Sigmoid colon (tissue), 4 donors: ENCODE measurements around the gene HOOK2.

ENCODE experiments used
- CTCF ChIP-seq, 4 experiments: fragments of 450-650 bp in 3 of 4; fragments of 200-600 bp in 1 of 4; IDR thresholded peaks; one replicate each; pipeline ENCODE4 v1.5.1; 2016 to 2019; ENCODE audit warnings: antibody characterized with exemption in 4 of 4, mild to moderate bottlenecking in 3 of 4, moderate library complexity in 2 of 4
- EP300 ChIP-seq, 4 donors: sonication (generic); formaldehyde crosslinking; IDR thresholded peaks; one replicate each; pipeline ENCODE4 v1.6.1; 2017; ENCODE audit warnings: antibody characterized with exemption in 4 of 4
- POLR2A ChIP-seq, 2 donors: fragments of 450-650 bp; IDR thresholded peaks; one replicate each; pipeline ENCODE4 v1.6.1; 2016; ENCODE audit warnings: antibody characterized with exemption in 2 of 2, mild to moderate bottlenecking in 2 of 2, moderate library complexity in 2 of 2
- POLR2AphosphoS5 ChIP-seq, 4 donors: sonication (generic); formaldehyde crosslinking; IDR thresholded peaks; one replicate each; pipeline ENCODE4 v1.6.1; 2017; ENCODE audit warnings: antibody characterized with exemption in 4 of 4

GRCh38 chr19:12715929-12716328 lies 59.4 kb downstream of the HOOK2 start:
- no peak for TF ChIP-seq CTCF (IDR thresholded peaks at IDR 0.05)
- no peak for TF ChIP-seq POLR2AphosphoS5 (IDR thresholded peaks at IDR 0.05)
- TF ChIP-seq POLR2A (IDR thresholded peaks at IDR 0.05) = no peak
- TF ChIP-seq EP300 (IDR thresholded peaks at IDR 0.05) = no peak
